Activated CD4-positive, alpha-beta T cell treated with anti-CD3 and anti-CD28 coated beads, Interleukin-2, amount 50 U/mL, for 16 hours (primary cell): Measurements from ENCODE around the gene STRAP.

Experiments
- DNase-seq: peaks from one replicate; pipeline ENCODE4 v3.0.0-alpha.2; 2020

STRAP gene

GRCh38 chr12:15882118-15882971 lies at the start of gene STRAP:
Gene STRAP (plus strand): TSS chr12:15882387. CDS start chr12:15882708, 321 bp downstream.
- DNase-seq = peak; percentile 97

- no peak for DNase-seq
Observed at GRCh38 chr12:15834575-15834974, 47.6 kb upstream of the STRAP start.

- DNase-seq = no peak
Observed at GRCh38 chr12:15837141-15837790, 44.9 kb upstream of the STRAP start.

- no peak for DNase-seq
Observed at GRCh38 chr12:15839041-15839440, 43.1 kb upstream of the STRAP start.

GRCh38 chr12:15839682-15840081 lies 42.5 kb upstream of the STRAP start:
- no peak for DNase-seq

- no peak for DNase-seq
Observed at GRCh38 chr12:15842108-15842507, 40.1 kb upstream of the STRAP start.

- DNase-seq = no peak
Observed at GRCh38 chr12:15846887-15847286, 35.3 kb upstream of the STRAP start.

GRCh38 chr12:15848606-15849005 lies 33.6 kb upstream of the STRAP start:
- DNase-seq = no peak

GRCh38 chr12:15851045-15851620 lies 31.1 kb upstream of the STRAP start:
- DNase-seq = no peak

GRCh38 chr12:15851919-15852318 lies 30.3 kb upstream of the STRAP start:
- no peak for DNase-seq

- DNase-seq = no peak
Observed at GRCh38 chr12:15852383-15852782, 29.8 kb upstream of the STRAP start.

- DNase-seq = no peak
Observed at GRCh38 chr12:15853877-15854276, 28.3 kb upstream of the STRAP start.

- no peak for DNase-seq
Observed at GRCh38 chr12:15854916-15855315, 27.3 kb upstream of the STRAP start.

GRCh38 chr12:15855646-15856045 lies 26.5 kb upstream of the STRAP start:
- DNase-seq = no peak

- DNase-seq = peak; percentile 62
Observed at GRCh38 chr12:15856097-15856982, 25.8 kb upstream of the STRAP start.

- DNase-seq = no peak
Observed at GRCh38 chr12:15858353-15858752, 23.8 kb upstream of the STRAP start.

GRCh38 chr12:15859116-15859515 lies 23.1 kb upstream of the STRAP start:
- DNase-seq = no peak

- DNase-seq = no peak
Observed at GRCh38 chr12:15861404-15861803, 20.8 kb upstream of the STRAP start.

- no peak for DNase-seq
Observed at GRCh38 chr12:15862840-15863239, 19.3 kb upstream of the STRAP start.

GRCh38 chr12:15863372-15863771 lies 18.8 kb upstream of the STRAP start:
- no peak for DNase-seq

GRCh38 chr12:15863984-15864383 lies 18.2 kb upstream of the STRAP start:
- no peak for DNase-seq

GRCh38 chr12:15868186-15868585 lies 14.0 kb upstream of the STRAP start:
- no peak for DNase-seq

- no peak for DNase-seq
Observed at GRCh38 chr12:15873556-15873955, 8.6 kb upstream of the STRAP start.
